K562 (cell line): Measurements from ENCODE around the gene TTLL12. TPM values are rescaled to one million over a fixed set of nuclear protein-coding genes. Genes with fewer than 3 reads are reported as not detected.
A peak's percentile ranks its signal among the peaks of the same experiment; 100 is the strongest.

Experiments used
- ATAC-seq: fragments of 200-7000 bp; cut with Tn5 transposase; 3 replicates; pipeline ENCODE4 v1.9.1; 2020; ENCODE audit warnings: moderate library complexity
- BruUV-seq: library from RNA; stranded (reverse); fragments of 400-500 nt; replicated peaks from 2 replicates; lab custom pipeline; 2021; lab: Mats Ljungman, UMichigan
- CTCF ChIA-PET: fragments of 300-600 bp; formaldehyde crosslinking; extraction: SDS; loops from one replicate; lab custom pipeline; 2021; ENCODE audit warnings: low intra/inter-chr PET ratio; lab: Yijun Ruan, JAX
- POLR2A ChIA-PET: fragments of 300-600, 350-650 bp; sonication (Branson Sonifier 250); formaldehyde crosslinking; extraction: SDS; loops from one replicate; lab custom pipeline; 2021; ENCODE audit warnings: antibody characterized with exemption, inconsistent platforms; lab: Yijun Ruan, JAX
- DNase-seq, 4 experiments: peaks; one replicate each; pipeline versions ENCODE4 v3.0.0 to v3.0.0-alpha.2; 2011 to 2018; ENCODE audit warnings: low spot score in 3 of 4, mixed read lengths in 3 of 4; ENCODE audit errors: extremely low read depth in 1 of 4
- FAIRE-seq: peaks from 2 replicates; lab custom pipeline; 2011; peaks lifted over from hg19 to GRCh38; lab: Jason Lieb, UNC
- H2AFZ ChIP-seq: 2 replicates; pipeline ENCODE4 v1.6.0; 2011; ENCODE audit warnings: low read depth, low read length, control low read depth, inconsistent platforms
- H3K27ac ChIP-seq: fragments of 200-600 bp; 3 replicates; pipeline ENCODE4 v1.8.0; 2011; ENCODE audit warnings: low read depth, mild to moderate bottlenecking, control low read depth, inconsistent platforms, low read length, moderate library complexity, mixed read lengths; ENCODE audit errors: extremely low read depth
- H3K27me3 ChIP-seq, 2 experiments: fragments of 300-600 bp in 1 of 2; 2 replicates in 1 of 2; 3 replicates in 1 of 2; pipeline versions ENCODE4 v1.6.0 to v1.8.0; 2011; ENCODE audit warnings: inconsistent platforms in 2 of 2, low read length in 2 of 2, mild to moderate bottlenecking in 1 of 2, mixed read lengths in 1 of 2, moderate library complexity in 1 of 2; ENCODE audit not compliant: control insufficient read depth in 2 of 2, insufficient read depth in 2 of 2
- H3K36me3 ChIP-seq: fragments of 300-600 bp; 3 replicates; pipeline ENCODE4 v1.8.0; 2011; ENCODE audit warnings: mild to moderate bottlenecking, low read length, inconsistent platforms; ENCODE audit not compliant: control insufficient read depth, insufficient read depth
- H3K4me1 ChIP-seq, 2 experiments: fragments of 200-600 bp in 1 of 2; replicated peaks in 1 of 2; 2 replicates in 1 of 2; 3 replicates in 1 of 2; pipeline versions ENCODE4 v1.5.1 to v1.8.0; 2011; ENCODE audit warnings: inconsistent platforms in 2 of 2, low read length in 2 of 2, mild to moderate bottlenecking in 1 of 2, mixed read lengths in 1 of 2, moderate library complexity in 1 of 2; ENCODE audit not compliant: control insufficient read depth in 2 of 2, insufficient read depth in 2 of 2
- H3K4me2 ChIP-seq: 2 replicates; pipeline ENCODE4 v1.6.1; 2011; ENCODE audit warnings: low read length, control low read depth, inconsistent platforms, mixed read lengths; ENCODE audit not compliant: insufficient read depth
- H3K4me3 ChIP-seq: fragments of 200-600 bp; sonication (generic), shearing (Covaris generic); 2 replicates; pipeline ENCODE4 v1.5.1; 2016; ENCODE audit warnings: control low read depth, inconsistent platforms
- H3K79me2 ChIP-seq: fragments of 200-600 bp; 3 replicates; pipeline ENCODE4 v1.8.0; 2011; ENCODE audit warnings: low read length, inconsistent platforms; ENCODE audit not compliant: control insufficient read depth, insufficient read depth
- H3K9ac ChIP-seq, 2 experiments: 2 replicates each; pipeline versions ENCODE4 v1.6.0 to v1.6.1; 2011; ENCODE audit warnings: low read depth in 2 of 2, low read length in 2 of 2, control low read depth in 1 of 2, inconsistent platforms in 1 of 2, mild to moderate bottlenecking in 1 of 2, mixed read lengths in 1 of 2; ENCODE audit not compliant: insufficient read depth in 1 of 2
- H3K9me1 ChIP-seq: one replicate; pipeline ENCODE4 v1.6.0; 2011; ENCODE audit warnings: inconsistent platforms, mild to moderate bottlenecking, low read length, moderate library complexity; ENCODE audit not compliant: control insufficient read depth, insufficient read depth
- H3K9me3 ChIP-seq: replicated peaks from 2 replicates; pipeline ENCODE4 v1.5.1; 2011; ENCODE audit warnings: low read depth, low read length, inconsistent platforms; ENCODE audit not compliant: control insufficient read depth, insufficient read depth
- H4K20me1 ChIP-seq: replicated peaks from 2 replicates; pipeline ENCODE4 v1.6.1; 2011; ENCODE audit warnings: low read length, inconsistent platforms, mixed read lengths; ENCODE audit not compliant: control insufficient read depth, insufficient read depth
- BCOR ChIP-seq: fragments of 450-650 bp; IDR thresholded peaks from 2 replicates; pipeline ENCODE4 v1.6.1; 2016
- CBX1 ChIP-seq: sonication (generic); IDR thresholded peaks from 2 replicates; pipeline ENCODE4 v1.6.1; 2016; ENCODE audit warnings: antibody characterized with exemption, low read depth, mild to moderate bottlenecking
- CREB3 ChIP-seq: fragments of 450-650 bp; conservative IDR thresholded peaks from 2 replicates; pipeline ENCODE4 v1.6.1; 2016; ENCODE audit warnings: missing genetic modification characterization, low read depth, mild to moderate bottlenecking, missing compliant biosample characterization, moderate library complexity
- RBM25 ChIP-seq: fragments of 200-400 bp; formaldehyde crosslinking; IDR thresholded peaks from 2 replicates; pipeline ENCODE4 v1.6.1; 2018; ENCODE audit warnings: low read length, low read depth, moderate library complexity; ENCODE audit not compliant: severe bottlenecking
- ZNF23 ChIP-seq: fragments of 250-450 bp; sonication (Bioruptor Pico); IDR thresholded peaks from 2 replicates; pipeline ENCODE4 v1.4.0; 2020; ENCODE audit warnings: mild to moderate bottlenecking
- WGBS: fragments of 100-300 bp; shearing (Covaris generic); methylation state at CpG from one replicate; pipeline ENCODE4 v1.1.6; 2016; ENCODE audit warnings: low coverage, mixed read lengths; ENCODE audit not compliant: insufficient coverage; ENCODE audit errors: missing lambda C conversion rate; 5-methylcytosine and 5-hydroxymethylcytosine counted together
- in situ Hi-C: fragments of 300-500 bp; cut with MboI; formaldehyde crosslinking; loops from 4 replicates; pipeline ENCODE4 v1.15.0; 2018; ENCODE audit warnings: inconsistent platforms, mixed read lengths
- intact Hi-C: fragments of 100-400 bp; cut with micrococcal nuclease; formaldehyde crosslinking; loops from 2 replicates; pipeline ENCODE4 v1.14.2; 2022
- polyA plus RNA-seq, 8 experiments: library from polyadenylated mRNA; depleted of rRNA in 4 of 8; stranded (reverse) in 5 of 8; unstranded in 3 of 8; fragments of >200 nt; fragmentation: Nextera tagmentation in 2 of 8; fragmentation: Illumina TruSeq in 1 of 8; extraction: Ambion mirVana in 2 of 8; extraction: Trizol in 1 of 8; gene quantifications; 2 replicates each; pipeline versions ENCODE4 v1.2.1 to v1.2.3, GENCODE V29; 2011 to 2014; ENCODE audit warnings: inconsistent platforms in 1 of 8, missing spikeins in 1 of 8
- total RNA-seq, 7 experiments: library from RNA; depleted of rRNA in 6 of 7; stranded (reverse); fragments of >200 nt in 6 of 7; fragmentation: Illumina TruSeq in 2 of 7; extraction: Trizol in 2 of 7; gene quantifications; 2 replicates each; pipeline versions ENCODE4 v1.2.1 to v1.2.3, GENCODE V29; 2011 to 2021; ENCODE audit warnings: low replicate concordance in 1 of 7

Gene TTLL12
- total and polyA plus RNA-seq, 9 of the 15 experiments (the other 6 are each of a cell fraction or from before 2014, with no cell fraction given), result 1.3 to 128 (median 43.0) TPM

DNA sequence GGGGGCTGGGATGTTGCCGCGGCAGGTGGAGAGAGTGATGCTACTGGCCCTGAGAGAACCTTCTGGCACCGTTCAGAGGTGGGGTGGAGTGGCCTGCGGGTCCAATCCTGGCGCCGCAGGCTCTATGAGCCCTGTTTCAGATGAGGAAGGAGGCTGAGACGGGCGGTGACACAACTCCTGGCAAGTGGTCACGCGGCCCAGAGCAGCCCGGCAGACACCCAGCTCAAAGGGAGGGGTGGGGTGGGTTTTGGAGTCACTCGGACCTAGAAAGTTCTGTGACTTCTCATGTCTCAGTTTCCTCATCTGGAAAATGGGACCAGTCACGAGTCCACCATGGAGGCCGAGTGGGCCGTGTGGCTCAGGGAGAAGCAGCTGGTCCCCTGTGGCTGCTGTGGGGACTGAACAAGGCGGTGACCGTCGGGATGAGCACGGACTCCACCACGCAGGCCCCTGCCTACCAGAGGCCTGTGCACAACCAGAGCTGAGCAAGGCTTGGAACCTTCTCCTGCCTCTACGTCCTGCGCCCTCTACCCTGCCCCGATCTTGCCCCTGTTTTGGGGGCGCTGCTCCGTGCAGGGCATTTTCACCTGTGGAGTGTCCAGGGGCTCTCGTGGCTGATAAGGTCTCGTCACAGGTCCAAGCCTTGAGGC is 31.9 kb downstream of the TTLL12 start:
- BruUV-seq, result no TSS peak
- H3K27me3 ChIP-seq, result no peaks in the 10 kb centered on the region
- peak overlapping the region in 1 of 2 experiments; percentile 9; a peak in 1 of 4 replicates for H3K9ac ChIP-seq
- in situ Hi-C loops, result no loop called here
- CTCF ChIA-PET, result no interaction called here
- H3K9me3 ChIP-seq, result no peaks in the 10 kb centered on the region
- no peaks in the 10 kb centered on the region for H3K36me3 ChIP-seq
- no peak for TF ChIP-seq CBX1
- peak; percentile 35 for TF ChIP-seq RBM25
- peak; percentile 33; the same call in 1 of the 2 replicates for TF ChIP-seq BCOR
- TF ChIP-seq ZNF23 (CRISPR knock-in tag), result no peak
- no peak for TF ChIP-seq CREB3 (tag)
- peaks cover 31% of the 10 kb centered on the region for H3K79me2 ChIP-seq
- H3K4me3 ChIP-seq, result no peak overlapping the region
- no peak for FAIRE-seq
- no peak for DNase-seq
- H3K4me2 ChIP-seq, result no peak overlapping the region
- POLR2A ChIA-PET, result no interaction called here
- ATAC-seq, result no peak
- 86% methylated on average over 10 of the region's 27 CpGs for WGBS
- no peak overlapping the region for H2AFZ ChIP-seq
- intact Hi-C loops, result no loop called here
- 0 out of 2 replicates have a peak, but pooled peaks cover 3% of the 10 kb centered on the region for H4K20me1 ChIP-seq
- H3K27ac ChIP-seq, result no peak overlapping the region
- H3K4me1 ChIP-seq, result peaks cover 0 to 54% of the 10 kb centered on the region in 2 experiments; a peak in 3 of 5 replicates
- no peaks in the 10 kb centered on the region for H3K9me1 ChIP-seq
